ENCODE measurements around the gene SH2D5.

- TF ChIP-seq CTCF (IDR thresholded peaks at IDR 0.05) (peak in 4 of 6 experiments; percentile 8 to 31 (median 19)), POLR2A (IDR thresholded peaks at IDR 0.05) (no peak)
Measured at GRCh38 chr1:20732588-20733359, at the start of gene SH2D5.

Data from esophagus squamous epithelium (tissue), 4 donors.